HG02759 (cell line): ENCODE data around the gene IGF2BP3.

Source experiments
- ATAC-seq: cut with Tn5 transposase; IDR thresholded peaks from one replicate; pipeline ENCODE4 v1.9.1; 2021; ENCODE audit warnings: mild to moderate bottlenecking, moderate library complexity; ENCODE audit not compliant: unreplicated experiment

Gene IGF2BP3

DNA sequence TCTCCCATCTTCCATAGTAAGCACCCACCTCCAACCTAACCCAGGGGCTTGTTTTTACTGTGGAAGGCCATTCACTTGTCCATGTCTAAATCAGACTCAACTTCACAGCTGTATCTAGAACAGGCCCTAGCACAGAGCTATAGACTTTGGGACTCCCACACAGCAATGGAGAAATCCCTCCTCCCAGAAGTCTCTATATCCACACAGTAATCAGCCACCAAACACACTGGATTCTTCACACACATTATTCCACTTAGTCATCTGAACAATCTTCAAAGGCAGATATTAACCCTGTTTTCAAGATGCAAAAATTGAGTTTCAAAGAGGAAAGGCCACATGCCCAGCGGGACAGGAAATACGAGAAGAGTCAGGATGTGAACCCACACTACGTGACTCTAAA is 89.3 kb downstream of the IGF2BP3 start:
- no peak for ATAC-seq

GRCh38 chr7:23380556-23380955 is 89.7 kb downstream of the IGF2BP3 start:
- no peak for ATAC-seq

DNA sequence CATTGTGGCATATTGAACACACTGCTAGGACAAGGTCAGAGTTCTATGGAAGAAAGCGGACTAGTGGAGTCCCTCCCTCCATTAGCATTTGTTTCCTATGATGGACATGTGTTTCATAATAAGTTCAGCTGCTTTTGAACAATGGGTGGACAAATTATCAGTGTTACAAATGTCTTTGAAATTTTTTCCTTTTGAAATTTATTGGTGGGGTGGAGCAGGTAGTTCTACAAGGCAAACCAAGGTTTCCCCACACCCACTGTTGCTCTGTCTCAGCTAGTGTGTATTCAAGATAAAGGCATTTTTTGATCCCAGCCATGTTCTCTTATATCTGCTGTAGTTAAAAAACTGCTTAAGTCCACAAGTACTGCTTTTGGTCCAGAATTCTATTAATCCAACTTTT is 91.3 kb downstream of the IGF2BP3 start:
- ATAC-seq: no peak

DNA sequence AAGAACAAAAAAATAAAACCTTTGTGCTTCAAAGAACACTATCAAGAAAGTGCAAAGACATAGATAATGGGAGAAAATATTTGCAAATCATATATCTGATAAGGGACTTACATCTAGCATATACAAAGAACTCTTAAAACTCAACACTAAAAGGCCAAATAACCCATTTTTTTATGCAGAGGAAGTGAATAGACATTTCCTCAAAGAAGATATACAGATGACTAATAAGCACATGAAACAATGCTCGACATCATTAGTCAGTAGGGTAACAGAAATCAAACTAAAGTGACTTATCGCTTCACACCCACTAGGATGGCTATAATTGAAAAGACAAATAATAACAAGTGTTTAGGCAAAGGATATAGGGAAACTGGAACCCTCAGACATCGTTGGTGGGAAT is 93.2 kb downstream of the IGF2BP3 start:
- no peak for ATAC-seq

- peak; percentile 77 for ATAC-seq
These were observed 96.9 kb downstream of the IGF2BP3 start for GRCh38 chr7:23373151-23374004.

DNA sequence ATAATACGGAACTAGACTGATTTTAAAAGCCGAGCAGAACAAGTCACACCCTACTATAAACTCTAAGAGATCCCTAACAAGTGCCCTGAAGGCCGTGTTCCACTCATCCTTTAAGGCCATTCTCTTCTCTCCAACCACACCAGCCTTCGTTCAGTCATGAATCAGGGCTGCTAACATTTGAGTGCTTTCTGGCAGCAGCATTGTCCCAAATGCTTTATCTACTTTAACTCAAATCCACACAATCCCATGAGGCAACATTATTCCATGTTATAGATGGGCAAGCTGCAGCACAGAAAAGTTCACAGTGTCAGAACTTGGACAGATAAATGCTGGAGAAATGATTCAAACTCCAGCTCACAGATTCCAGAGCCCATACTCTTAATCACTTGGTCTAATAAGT is 97.7 kb downstream of the IGF2BP3 start:
- ATAC-seq: no peak

DNA sequence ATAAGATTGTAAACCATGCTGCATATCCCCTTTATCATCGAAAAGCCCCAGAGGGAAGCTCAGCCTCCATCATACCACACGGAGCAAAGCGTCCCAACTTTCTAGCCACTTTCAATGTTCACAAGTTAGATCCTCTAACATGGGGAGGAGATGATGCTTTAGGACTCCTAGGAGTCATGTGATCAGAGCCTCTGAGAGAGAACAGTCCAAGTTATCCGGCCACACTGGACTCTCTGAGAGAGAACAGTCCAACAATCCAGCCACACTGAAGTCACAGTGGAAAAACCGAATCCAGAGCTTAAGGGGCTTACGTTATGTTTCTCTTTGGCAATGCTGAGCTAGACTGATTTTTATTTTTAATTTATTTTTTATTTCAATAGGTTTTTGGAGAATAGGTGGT is 98.6 kb downstream of the IGF2BP3 start:
- no peak for ATAC-seq

DNA sequence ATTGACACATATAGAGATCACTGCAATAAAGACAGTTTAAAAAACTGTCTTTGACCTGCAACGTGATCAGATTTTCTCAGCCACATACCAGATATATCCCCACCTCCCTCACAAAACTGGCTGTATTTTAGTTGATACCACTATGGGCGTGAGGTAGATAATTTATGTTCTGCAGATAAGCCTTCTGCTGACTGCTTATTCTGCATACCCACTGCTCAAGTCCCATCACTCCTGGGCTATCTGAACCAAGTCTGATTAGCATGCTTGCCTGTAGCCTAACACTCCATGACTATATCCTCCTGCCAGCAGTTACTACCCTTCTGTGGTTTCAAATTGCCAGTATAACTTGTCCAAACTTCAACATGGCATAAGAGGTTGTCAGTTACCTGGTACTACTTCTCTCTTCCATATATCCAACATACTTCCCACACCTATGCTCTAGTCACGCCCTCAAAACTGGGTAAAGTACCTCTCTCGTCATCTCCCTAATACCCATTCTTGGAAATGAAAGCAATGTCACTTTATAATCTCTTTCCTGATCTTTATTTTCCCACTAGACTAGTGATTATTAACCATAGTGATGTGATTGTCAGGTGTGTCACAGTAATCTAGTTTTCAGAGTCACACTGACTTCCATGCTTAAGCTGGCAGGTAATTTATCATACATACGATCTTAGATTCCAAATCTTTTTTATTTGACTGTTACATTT is 100.4 kb downstream of the IGF2BP3 start:
- ATAC-seq: no peak

GRCh38 chr7:23369100-23369499 is 101.2 kb downstream of the IGF2BP3 start:
- no peak for ATAC-seq

GRCh38 chr7:23358152-23358674 is 112.1 kb downstream of the IGF2BP3 start:
- ATAC-seq: no peak

- no peak for ATAC-seq
These were observed 112.8 kb downstream of the IGF2BP3 start for GRCh38 chr7:23357190-23358093.

GRCh38 chr7:23356726-23357125 is 113.6 kb downstream of the IGF2BP3 start:
- ATAC-seq: no peak

- no peak for ATAC-seq
These were observed 114.1 kb downstream of the IGF2BP3 start for GRCh38 chr7:23356168-23356567.

DNA sequence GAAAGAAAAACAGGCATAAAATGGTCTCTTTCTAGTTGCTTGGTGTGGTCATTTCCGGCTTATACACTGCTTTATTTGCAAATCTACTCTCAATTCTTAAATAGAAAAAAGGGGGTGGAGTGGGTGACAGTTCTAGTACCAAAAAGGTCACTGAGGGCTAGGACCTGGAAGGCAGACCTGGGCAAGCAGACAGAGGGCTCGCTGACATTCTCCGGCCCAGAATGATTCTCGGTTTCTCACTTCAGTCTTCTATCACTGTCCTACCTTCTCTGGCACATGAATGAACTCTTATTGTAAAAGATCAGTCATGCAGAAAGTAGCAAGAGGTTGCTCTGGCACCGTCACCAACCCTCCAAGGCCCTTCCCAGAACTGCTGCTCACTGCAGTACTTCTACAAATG is 117.1 kb downstream of the IGF2BP3 start:
- ATAC-seq: no peak

- no peak for ATAC-seq
These were observed 119.8 kb downstream of the IGF2BP3 start for GRCh38 chr7:23350466-23350865.

- ATAC-seq: no peak
These were observed 120.7 kb downstream of the IGF2BP3 start for GRCh38 chr7:23349484-23350157.

DNA sequence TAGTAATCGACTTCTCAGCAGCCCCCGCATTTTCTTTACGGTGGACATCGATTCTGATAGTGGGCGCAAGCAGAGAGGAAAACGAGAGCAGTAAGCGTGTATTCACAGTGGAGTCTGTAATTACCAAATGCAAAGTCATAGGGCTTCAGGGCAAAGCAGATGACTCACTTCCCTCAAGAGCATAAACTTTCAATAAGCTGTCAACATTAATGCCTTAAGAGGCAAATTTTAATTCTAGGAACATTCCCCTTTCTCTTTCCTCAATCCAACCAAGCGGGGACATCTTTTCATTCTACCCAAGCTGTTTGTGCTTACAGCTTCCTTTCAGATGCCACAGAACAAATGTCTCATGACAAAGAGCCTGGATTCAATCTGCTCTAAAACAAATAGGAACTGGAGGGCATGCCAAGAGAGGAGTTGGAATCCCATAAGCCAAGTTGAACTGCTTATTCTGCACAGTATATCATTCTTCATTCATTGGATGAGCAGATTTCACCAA is 122.6 kb downstream of the IGF2BP3 start:
- ATAC-seq: no peak

DNA sequence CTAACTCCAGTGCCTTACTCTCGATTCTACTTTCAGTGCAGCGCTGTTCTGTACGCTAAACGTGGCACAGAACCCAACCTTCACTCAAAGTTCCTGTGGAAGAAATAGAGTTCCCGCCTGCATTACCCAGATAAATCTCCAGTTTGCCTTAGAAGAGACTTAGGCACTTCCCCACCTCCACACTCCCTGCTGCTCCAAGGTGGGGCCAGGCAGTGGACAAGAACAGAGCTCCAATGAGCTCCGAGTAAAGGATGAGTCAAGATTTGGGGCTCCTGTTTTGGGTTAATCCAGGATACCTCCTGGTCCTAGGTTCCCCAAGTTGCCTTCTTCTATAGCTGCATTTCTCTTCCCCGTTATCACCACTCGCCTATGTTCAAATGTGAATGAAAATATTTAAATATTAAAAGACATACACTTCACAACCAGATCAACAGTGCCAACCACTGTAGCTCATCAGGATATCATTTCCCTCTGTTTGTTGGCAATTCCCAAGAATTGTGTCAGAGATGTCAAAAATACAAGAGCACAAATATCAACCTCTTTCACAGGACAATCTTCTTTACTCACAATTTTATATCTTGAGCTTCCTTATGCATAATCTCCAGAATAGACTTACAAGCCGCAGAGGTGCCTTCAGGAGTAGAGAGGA is 123.1 kb downstream of the IGF2BP3 start:
- no peak for ATAC-seq

DNA sequence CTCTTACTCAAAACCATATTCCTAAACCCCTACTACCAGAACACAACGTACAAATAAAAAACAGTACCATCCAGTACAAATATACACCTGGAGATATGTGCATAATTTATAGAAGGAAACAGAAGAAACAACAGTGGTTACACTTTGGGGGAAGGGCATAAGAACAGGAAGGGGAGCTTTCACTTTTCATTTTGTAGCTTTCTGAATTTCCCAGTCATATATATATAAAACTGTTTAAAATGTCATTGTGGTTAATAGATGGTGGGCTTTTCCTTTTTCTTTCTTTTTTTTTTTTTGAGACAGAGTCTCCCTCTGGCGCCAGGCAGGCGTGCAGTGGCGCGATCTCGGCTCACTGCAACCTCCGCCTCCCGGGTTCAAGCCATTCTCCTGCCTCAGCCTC is 124.0 kb downstream of the IGF2BP3 start:
- ATAC-seq: peak; percentile 56

DNA sequence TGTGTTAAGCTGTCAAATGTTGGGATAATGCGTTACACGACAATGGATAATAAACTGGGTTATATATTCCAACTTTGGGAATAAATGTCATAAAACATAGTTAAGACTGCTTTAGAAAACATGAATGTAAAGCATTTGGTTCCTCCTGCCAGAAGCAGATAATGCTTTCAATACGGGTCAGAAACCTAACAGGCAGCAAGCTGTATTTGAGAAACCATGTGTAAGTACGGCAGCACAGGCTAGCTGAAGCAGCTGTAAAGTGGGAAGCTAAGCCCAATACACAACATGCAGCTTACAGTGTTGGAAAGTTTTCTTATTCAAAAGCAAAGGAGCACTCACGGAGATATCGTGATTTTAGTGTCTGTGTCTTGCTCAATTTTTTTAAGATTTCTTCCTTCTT is 124.7 kb downstream of the IGF2BP3 start:
- no peak for ATAC-seq
